K562 (cell line): ENCODE data around the gene TNIK. TPM values are rescaled to one million over a fixed set of nuclear protein-coding genes. Genes with fewer than 3 reads are reported as not detected.

Experiments
- ARID1B ChIP-seq: fragments of 450-650 bp; IDR thresholded peaks from 2 replicates; pipeline ENCODE4 v1.6.1; 2016; ENCODE audit warnings: antibody characterized with exemption, mild to moderate bottlenecking, inconsistent platforms
- ARNT ChIP-seq, 2 experiments: fragments of 450-650 bp; IDR thresholded peaks; 2 replicates each; pipeline ENCODE4 v1.6.1; 2016; ENCODE audit warnings: mild to moderate bottlenecking in 1 of 2
- CTBP1 ChIP-seq: fragments of 450-650 bp; IDR thresholded peaks from 2 replicates; pipeline ENCODE4 v1.6.1; 2016; ENCODE audit warnings: borderline replicate concordance
- EP300 ChIP-seq: IDR thresholded peaks from 2 replicates; pipeline ENCODE4 v1.6.1; 2012; ENCODE audit warnings: low read length, improper control_type of control experiment
- ETS2 ChIP-seq: IDR thresholded peaks from 2 replicates; pipeline ENCODE4 v1.6.1; 2016; ENCODE audit warnings: borderline replicate concordance, missing genetic modification characterization, mild to moderate bottlenecking, moderate library complexity, missing compliant biosample characterization; ENCODE audit not compliant: poor library complexity, severe bottlenecking
- FOXA1 ChIP-seq: fragments of 450-650 bp; IDR thresholded peaks from 2 replicates; pipeline ENCODE4 v1.6.1; 2016; ENCODE audit warnings: mild to moderate bottlenecking, borderline replicate concordance
- MYNN ChIP-seq, 2 experiments: sonication (generic); formaldehyde crosslinking in 1 of 2; IDR thresholded peaks; 2 replicates each; pipeline versions ENCODE4 v1.5.0 to v1.6.1; 2016 to 2020; ENCODE audit warnings: antibody characterized with exemption in 1 of 2, missing genetic modification reagents in 1 of 2
- NR4A1 ChIP-seq, 2 experiments: fragments of 250-450 bp in 1 of 2; fragments of 450-650 bp in 1 of 2; sonication (Bioruptor Pico) in 1 of 2; IDR thresholded peaks; 2 replicates each; pipeline versions ENCODE4 v1.4.0 to v1.6.1; 2016 to 2020; ENCODE audit warnings: mild to moderate bottlenecking in 2 of 2, missing compliant biosample characterization in 1 of 2, missing genetic modification characterization in 1 of 2, moderate library complexity in 1 of 2
- PTRF ChIP-seq: fragments of 450-650 bp; IDR thresholded peaks from 2 replicates; pipeline ENCODE4 v1.6.1; 2016; ENCODE audit warnings: mild to moderate bottlenecking, missing genetic modification characterization, missing compliant biosample characterization
- SMAD2 ChIP-seq: fragments of 150-350 bp; IDR thresholded peaks from 2 replicates; pipeline ENCODE4 v1.6.1; 2014; ENCODE audit warnings: low read depth, mild to moderate bottlenecking, low read length
- SP1 ChIP-seq: sonication (generic); formaldehyde crosslinking; IDR thresholded peaks from 2 replicates; pipeline ENCODE4 v1.8.1; 2022; ENCODE audit warnings: mild to moderate bottlenecking, missing genetic modification reagents
- YY1 ChIP-seq, 3 experiments: IDR thresholded peaks; 2 replicates each; pipeline ENCODE4 v1.6.1; 2011; ENCODE audit warnings: low read length in 2 of 3, mild to moderate bottlenecking in 2 of 3, moderate library complexity in 2 of 3, borderline replicate concordance in 1 of 3, control low read depth in 1 of 3, low read depth in 1 of 3; ENCODE audit not compliant: insufficient read depth in 3 of 3, insufficient replicate concordance in 2 of 3, control insufficient read depth in 1 of 3, insufficient read length in 1 of 3; ENCODE audit errors: extremely low read depth in 1 of 3
- ZKSCAN1 ChIP-seq: fragments of 150-350 bp; IDR thresholded peaks from 2 replicates; pipeline ENCODE4 v1.6.1; 2016; ENCODE audit warnings: low read depth, low read length
- ZNF311 ChIP-seq: fragments of 250-450 bp; sonication (Bioruptor Pico); IDR thresholded peaks from 2 replicates; pipeline ENCODE4 v1.4.0; 2020; ENCODE audit warnings: mild to moderate bottlenecking, moderate library complexity
- ZNF445 ChIP-seq: fragments of 250-450 bp; sonication (Bioruptor Pico); IDR thresholded peaks from 2 replicates; pipeline ENCODE4 v1.4.0; 2020; ENCODE audit warnings: low read depth, mild to moderate bottlenecking, moderate library complexity
- polyA plus RNA-seq, 8 experiments: library from polyadenylated mRNA; depleted of rRNA in 4 of 8; stranded (reverse) in 5 of 8; unstranded in 3 of 8; fragments of >200 nt; fragmentation: Nextera tagmentation in 2 of 8; fragmentation: Illumina TruSeq in 1 of 8; extraction: Ambion mirVana in 2 of 8; extraction: Trizol in 1 of 8; gene quantifications; 2 replicates each; pipeline versions ENCODE4 v1.2.1 to v1.2.3, GENCODE V29; 2011 to 2014; ENCODE audit warnings: inconsistent platforms in 1 of 8, missing spikeins in 1 of 8
- total RNA-seq, 7 experiments: library from RNA; depleted of rRNA in 6 of 7; stranded (reverse); fragments of >200 nt in 6 of 7; fragmentation: Illumina TruSeq in 2 of 7; extraction: Trizol in 2 of 7; gene quantifications; 2 replicates each; pipeline versions ENCODE4 v1.2.1 to v1.2.3, GENCODE V29; 2011 to 2021; ENCODE audit warnings: low replicate concordance in 1 of 7
- TF ChIP-seq, protein P1 (sequence below): sonication (generic); formaldehyde crosslinking; IDR thresholded peaks from 2 replicates; pipeline ENCODE4 v1.8.0; 2022; ENCODE audit warnings: mild to moderate bottlenecking, missing genetic modification reagents
- TF ChIP-seq, protein P2 (sequence below): fragments of 450-650 bp; formaldehyde crosslinking; IDR thresholded peaks from 2 replicates; pipeline ENCODE4 v1.4.0; 2020; ENCODE audit warnings: mild to moderate bottlenecking, moderate library complexity
- TF ChIP-seq, protein P3 (sequence below), 3 experiments: fragments of 200-800 bp in 1 of 3; sonication (Bioruptor generic) in 1 of 3; sonication (generic) in 1 of 3; formaldehyde crosslinking in 1 of 3; IDR thresholded peaks; 2 replicates each; pipeline versions ENCODE4 v1.6.1 to v1.8.0; 2016 to 2022; ENCODE audit warnings: mild to moderate bottlenecking in 2 of 3, missing compliant biosample characterization in 2 of 3, missing genetic modification characterization in 2 of 3, missing genetic modification reagents in 1 of 3
- TF ChIP-seq, protein P4 (sequence below): fragments of 450-650 bp; IDR thresholded peaks from 2 replicates; pipeline ENCODE4 v1.6.1; 2018; ENCODE audit not compliant: partially characterized antibody

Gene TNIK
- total and polyA plus RNA-seq, 9 of the 15 experiments (the other 6 are each of a cell fraction or from before 2014, with no cell fraction given), result 6.6 to 39.0 (median 24.7) TPM

DNA sequence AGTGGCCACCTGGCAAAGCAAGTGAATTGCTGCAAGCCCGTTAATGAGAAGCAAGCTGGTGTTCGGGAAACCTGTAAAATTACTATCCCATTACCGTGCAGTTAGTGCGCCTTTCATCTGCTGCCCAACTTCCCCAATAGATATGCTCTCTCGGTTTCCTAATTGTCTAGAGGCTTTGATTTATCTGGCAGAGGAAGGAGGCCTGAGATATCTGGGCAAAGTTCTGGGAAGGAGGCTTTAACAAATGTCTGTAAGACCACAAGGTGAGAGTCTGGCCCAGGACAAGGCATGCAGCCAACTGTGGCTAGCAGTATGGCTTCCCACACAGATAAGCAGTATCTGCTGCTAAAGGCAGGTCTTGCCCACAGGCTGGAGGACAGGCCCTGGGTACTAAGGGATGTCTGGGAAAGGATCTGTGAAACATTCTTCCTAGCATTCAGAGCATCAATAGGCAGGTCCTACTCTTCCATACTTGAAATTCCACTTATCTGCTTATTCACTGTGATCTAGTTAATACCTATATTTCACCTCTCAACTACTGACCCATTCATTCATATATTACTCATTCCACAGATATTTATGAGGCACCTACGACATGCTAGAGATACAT is 303.7 kb downstream of the TNIK start (continued):
- TF ChIP-seq ZNF445 (CRISPR knock-in tag), result no peak
- no peak for TF ChIP-seq ZKSCAN1
- TF ChIP-seq FOXA1, result no peak
- no peak for TF ChIP-seq EP300
- no peak for TF ChIP-seq NR4A1 (CRISPR knock-in tag; IDR thresholded peaks at IDR 0.05)
- TF ChIP-seq NR4A1 (tag; IDR thresholded peaks at IDR 0.05), result no peak
- no peak for TF ChIP-seq ETS2 (tag)
- no peak for TF ChIP-seq SP1
- TF ChIP-seq SMAD2, result no peak
- TF ChIP-seq, protein P1, sequence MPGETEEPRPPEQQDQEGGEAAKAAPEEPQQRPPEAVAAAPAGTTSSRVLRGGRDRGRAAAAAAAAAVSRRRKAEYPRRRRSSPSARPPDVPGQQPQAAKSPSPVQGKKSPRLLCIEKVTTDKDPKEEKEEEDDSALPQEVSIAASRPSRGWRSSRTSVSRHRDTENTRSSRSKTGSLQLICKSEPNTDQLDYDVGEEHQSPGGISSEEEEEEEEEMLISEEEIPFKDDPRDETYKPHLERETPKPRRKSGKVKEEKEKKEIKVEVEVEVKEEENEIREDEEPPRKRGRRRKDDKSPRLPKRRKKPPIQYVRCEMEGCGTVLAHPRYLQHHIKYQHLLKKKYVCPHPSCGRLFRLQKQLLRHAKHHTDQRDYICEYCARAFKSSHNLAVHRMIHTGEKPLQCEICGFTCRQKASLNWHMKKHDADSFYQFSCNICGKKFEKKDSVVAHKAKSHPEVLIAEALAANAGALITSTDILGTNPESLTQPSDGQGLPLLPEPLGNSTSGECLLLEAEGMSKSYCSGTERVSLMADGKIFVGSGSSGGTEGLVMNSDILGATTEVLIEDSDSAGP (CRISPR knock-in tag), result no peak
- TF ChIP-seq MYNN (IDR thresholded peaks at IDR 0.05), result peak; percentile 65; the same call in 1 of the 2 replicates
- no peak for TF ChIP-seq MYNN (CRISPR knock-in tag; IDR thresholded peaks at IDR 0.05)
- TF ChIP-seq PTRF (tag), result no peak
- TF ChIP-seq ARNT (IDR thresholded peaks at IDR 0.05), result no peak
- TF ChIP-seq, protein P2, sequence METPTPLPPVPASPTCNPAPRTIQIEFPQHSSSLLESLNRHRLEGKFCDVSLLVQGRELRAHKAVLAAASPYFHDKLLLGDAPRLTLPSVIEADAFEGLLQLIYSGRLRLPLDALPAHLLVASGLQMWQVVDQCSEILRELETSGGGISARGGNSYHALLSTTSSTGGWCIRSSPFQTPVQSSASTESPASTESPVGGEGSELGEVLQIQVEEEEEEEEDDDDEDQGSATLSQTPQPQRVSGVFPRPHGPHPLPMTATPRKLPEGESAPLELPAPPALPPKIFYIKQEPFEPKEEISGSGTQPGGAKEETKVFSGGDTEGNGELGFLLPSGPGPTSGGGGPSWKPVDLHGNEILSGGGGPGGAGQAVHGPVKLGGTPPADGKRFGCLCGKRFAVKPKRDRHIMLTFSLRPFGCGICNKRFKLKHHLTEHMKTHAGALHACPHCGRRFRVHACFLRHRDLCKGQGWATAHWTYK (CRISPR knock-in tag), result no peak
- TF ChIP-seq ZNF311 (CRISPR knock-in tag), result no peak
- peak; percentile 62 for TF ChIP-seq ARID1B
- peak in 1 of 3 experiments; percentile 17 for TF ChIP-seq YY1 (IDR thresholded peaks at IDR 0.05; ENCODE audit: borderline replicate concordance in 1 of 3, control insufficient read depth in 1 of 3, extremely low read depth in 1 of 3, insufficient read depth in 3 of 3, insufficient read length in 1 of 3, insufficient replicate concordance in 2 of 3, low read depth in 1 of 3, low read length in 2 of 3)
- TF ChIP-seq, protein P3, sequence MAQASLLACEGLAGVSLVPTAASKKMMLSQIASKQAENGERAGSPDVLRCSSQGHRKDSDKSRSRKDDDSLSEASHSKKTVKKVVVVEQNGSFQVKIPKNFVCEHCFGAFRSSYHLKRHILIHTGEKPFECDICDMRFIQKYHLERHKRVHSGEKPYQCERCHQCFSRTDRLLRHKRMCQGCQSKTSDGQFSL (CRISPR knock-in tag; IDR thresholded peaks at IDR 0.05), result no peak
- TF ChIP-seq, protein P3 (tag; IDR thresholded peaks at IDR 0.05), result no peak
- TF ChIP-seq, protein P4, sequence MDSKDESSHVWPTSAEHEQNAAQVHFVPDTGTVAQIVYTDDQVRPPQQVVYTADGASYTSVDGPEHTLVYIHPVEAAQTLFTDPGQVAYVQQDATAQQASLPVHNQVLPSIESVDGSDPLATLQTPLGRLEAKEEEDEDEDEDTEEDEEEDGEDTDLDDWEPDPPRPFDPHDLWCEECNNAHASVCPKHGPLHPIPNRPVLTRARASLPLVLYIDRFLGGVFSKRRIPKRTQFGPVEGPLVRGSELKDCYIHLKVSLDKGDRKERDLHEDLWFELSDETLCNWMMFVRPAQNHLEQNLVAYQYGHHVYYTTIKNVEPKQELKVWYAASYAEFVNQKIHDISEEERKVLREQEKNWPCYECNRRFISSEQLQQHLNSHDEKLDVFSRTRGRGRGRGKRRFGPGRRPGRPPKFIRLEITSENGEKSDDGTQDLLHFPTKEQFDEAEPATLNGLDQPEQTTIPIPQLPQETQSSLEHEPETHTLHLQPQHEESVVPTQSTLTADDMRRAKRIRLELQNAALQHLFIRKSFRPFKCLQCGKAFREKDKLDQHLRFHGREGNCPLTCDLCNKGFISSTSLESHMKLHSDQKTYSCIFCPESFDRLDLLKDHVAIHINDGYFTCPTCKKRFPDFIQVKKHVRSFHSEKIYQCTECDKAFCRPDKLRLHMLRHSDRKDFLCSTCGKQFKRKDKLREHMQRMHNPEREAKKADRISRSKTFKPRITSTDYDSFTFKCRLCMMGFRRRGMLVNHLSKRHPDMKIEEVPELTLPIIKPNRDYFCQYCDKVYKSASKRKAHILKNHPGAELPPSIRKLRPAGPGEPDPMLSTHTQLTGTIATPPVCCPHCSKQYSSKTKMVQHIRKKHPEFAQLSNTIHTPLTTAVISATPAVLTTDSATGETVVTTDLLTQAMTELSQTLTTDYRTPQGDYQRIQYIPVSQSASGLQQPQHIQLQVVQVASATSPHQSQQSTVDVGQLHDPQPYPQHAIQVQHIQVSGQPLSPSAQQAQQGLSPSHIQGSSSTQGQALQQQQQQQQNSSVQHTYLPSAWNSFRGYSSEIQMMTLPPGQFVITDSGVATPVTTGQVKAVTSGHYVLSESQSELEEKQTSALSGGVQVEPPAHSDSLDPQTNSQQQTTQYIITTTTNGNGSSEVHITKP, result no peak
- TF ChIP-seq CTBP1, result peak; percentile 58; the same call in 1 of the 2 replicates
